HAP-1 (cell line): Measurements from ENCODE around the gene MAGI2.

Experiments
- DNase-seq, 2 experiments: peaks; one replicate each; pipeline ENCODE4 v3.0.0-alpha.2; 2016 to 2020; ENCODE audit warnings: low spot score in 2 of 2
- H3K27me3 ChIP-seq: fragments of 250-450 bp; sonication (Bioruptor Pico); 2 replicates; pipeline ENCODE4 v1.5.1; 2020; ENCODE audit warnings: low read depth, mild to moderate bottlenecking, moderate library complexity
- H3K36me3 ChIP-seq: fragments of 250-450 bp; sonication (Bioruptor Pico); replicated peaks from 2 replicates; pipeline ENCODE4 v1.5.1; 2020; ENCODE audit warnings: mild to moderate bottlenecking
- H3K4me1 ChIP-seq: fragments of 250-450 bp; sonication (Bioruptor Pico); 2 replicates; pipeline ENCODE4 v1.5.1; 2020; ENCODE audit warnings: mild to moderate bottlenecking
- H3K4me3 ChIP-seq: fragments of 250-450 bp; sonication (Bioruptor Pico); 2 replicates; pipeline ENCODE4 v1.5.1; 2020; ENCODE audit warnings: mild to moderate bottlenecking, moderate library complexity
- H3K9me3 ChIP-seq: fragments of 250-450 bp; sonication (Bioruptor Pico); 2 replicates; pipeline ENCODE4 v1.5.1; 2020; ENCODE audit warnings: mild to moderate bottlenecking, moderate library complexity
- in situ Hi-C: fragments of 300-500 bp; cut with MboI; formaldehyde crosslinking; loops from 3 replicates; pipeline ENCODE4 v1.14.3; 2020; ENCODE audit warnings: low sequenced_read_pairs, inconsistent platforms, mixed read lengths

The MAGI2 gene

GRCh38 chr7:78752554-78752953 is 700.9 kb downstream of the MAGI2 start:
- Histone ChIP-seq H3K36me3 (no peaks in the 10 kb centered on the region), H3K9me3 (0 out of 2 replicates have a peak, but pooled peaks cover 2% of the 10 kb centered on the region), H3K4me1 (no peaks in the 10 kb centered on the region), H3K27me3 (no peaks in the 10 kb centered on the region), H3K4me3 (no peak overlapping the region)
- in situ Hi-C loops, result no loop called here
- no peak for DNase-seq

- H3K4me3 ChIP-seq, result no peak overlapping the region
- no peaks in the 10 kb centered on the region for H3K4me1 ChIP-seq
- 0 out of 2 replicates have a peak, but pooled peaks cover 2% of the 10 kb centered on the region for H3K9me3 ChIP-seq
- in situ Hi-C loops, result no loop called here
- no peak for DNase-seq
- no peaks in the 10 kb centered on the region for H3K27me3 ChIP-seq
- no peaks in the 10 kb centered on the region for H3K36me3 ChIP-seq
These were observed 702.2 kb downstream of the MAGI2 start for GRCh38 chr7:78751253-78751652.

- in situ Hi-C loops, result no loop called here
- H3K4me3 ChIP-seq, result no peak overlapping the region
- H3K4me1 ChIP-seq, result peaks cover 6% of the 10 kb centered on the region
- no peaks in the 10 kb centered on the region for H3K36me3 ChIP-seq
- H3K27me3 ChIP-seq, result no peaks in the 10 kb centered on the region
- DNase-seq, result no peak
- H3K9me3 ChIP-seq, result 0 out of 2 replicates have a peak, but pooled peaks cover 2% of the 10 kb centered on the region
These were observed 704.3 kb downstream of the MAGI2 start for GRCh38 chr7:78749052-78749746.

GRCh38 chr7:78747592-78747991 is 705.9 kb downstream of the MAGI2 start:
- no peaks in the 10 kb centered on the region for H3K36me3 ChIP-seq
- in situ Hi-C loops, result no loop called here
- H3K9me3 ChIP-seq, result no peaks in the 10 kb centered on the region

GRCh38 chr7:78746301-78746700 is 707.2 kb downstream of the MAGI2 start:
- Histone ChIP-seq H3K27me3 (no peaks in the 10 kb centered on the region), H3K4me3 (no peak overlapping the region), H3K4me1 (peaks cover 8% of the 10 kb centered on the region), H3K9me3 (no peaks in the 10 kb centered on the region), H3K36me3 (no peaks in the 10 kb centered on the region)
- in situ Hi-C loops, result no loop called here
- DNase-seq, result no peak

More at GRCh38 chr7:78747592-78747991, 705.9 kb downstream of the MAGI2 start:
- Histone ChIP-seq H3K27me3 (no peaks in the 10 kb centered on the region), H3K4me3 (no peak overlapping the region), H3K4me1 (peaks cover 8% of the 10 kb centered on the region)
- DNase-seq, result no peak

GRCh38 chr7:78742694-78743093 is 710.8 kb downstream of the MAGI2 start:
- H3K4me3 ChIP-seq, result no peak overlapping the region
- DNase-seq, result no peak
- in situ Hi-C loops, result no loop called here

GRCh38 chr7:78736548-78736947 is 716.9 kb downstream of the MAGI2 start:
- Histone ChIP-seq H3K27me3 (no peaks in the 10 kb centered on the region), H3K4me3 (no peak overlapping the region), H3K36me3 (no peaks in the 10 kb centered on the region), H3K4me1 (no peaks in the 10 kb centered on the region), H3K9me3 (no peaks in the 10 kb centered on the region)
- in situ Hi-C loops, result no loop called here
- no peak for DNase-seq

More at GRCh38 chr7:78742694-78743093, 710.8 kb downstream of the MAGI2 start:
- peaks cover 8% of the 10 kb centered on the region for H3K4me1 ChIP-seq
- H3K36me3 ChIP-seq, result no peaks in the 10 kb centered on the region
- H3K9me3 ChIP-seq, result no peaks in the 10 kb centered on the region
- no peaks in the 10 kb centered on the region for H3K27me3 ChIP-seq

GRCh38 chr7:78734626-78735025 is 718.8 kb downstream of the MAGI2 start:
- H3K4me1 ChIP-seq, result no peaks in the 10 kb centered on the region
- in situ Hi-C loops, result no loop called here

GRCh38 chr7:78720066-78720465 is 733.4 kb downstream of the MAGI2 start:
- Histone ChIP-seq H3K4me1 (no peaks in the 10 kb centered on the region), H3K36me3 (no peaks in the 10 kb centered on the region), H3K4me3 (no peak overlapping the region), H3K27me3 (no peaks in the 10 kb centered on the region), H3K9me3 (peaks cover 2% of the 10 kb centered on the region; the same call in 1 of the 2 replicates)
- in situ Hi-C loops, result no loop called here
- DNase-seq, result no peak

More at GRCh38 chr7:78734626-78735025, 718.8 kb downstream of the MAGI2 start:
- no peaks in the 10 kb centered on the region for H3K36me3 ChIP-seq
- H3K9me3 ChIP-seq, result no peaks in the 10 kb centered on the region
- no peak for DNase-seq
- H3K4me3 ChIP-seq, result no peak overlapping the region
- no peaks in the 10 kb centered on the region for H3K27me3 ChIP-seq

- DNase-seq, result no peak
- Histone ChIP-seq H3K27me3 (no peaks in the 10 kb centered on the region), H3K4me1 (no peaks in the 10 kb centered on the region), H3K36me3 (no peaks in the 10 kb centered on the region), H3K4me3 (no peak overlapping the region), H3K9me3 (no peaks in the 10 kb centered on the region)
- in situ Hi-C loops, result no loop called here
These were observed 735.3 kb downstream of the MAGI2 start for GRCh38 chr7:78718212-78718611.

GRCh38 chr7:78716876-78717275 is 736.6 kb downstream of the MAGI2 start:
- in situ Hi-C loops, result no loop called here

GRCh38 chr7:78714356-78714755 is 739.1 kb downstream of the MAGI2 start:
- H3K36me3 ChIP-seq, result no peaks in the 10 kb centered on the region
- in situ Hi-C loops, result no loop called here
- no peaks in the 10 kb centered on the region for H3K4me1 ChIP-seq

More at GRCh38 chr7:78716876-78717275, 736.6 kb downstream of the MAGI2 start:
- Histone ChIP-seq H3K4me1 (no peaks in the 10 kb centered on the region), H3K27me3 (no peaks in the 10 kb centered on the region), H3K9me3 (no peaks in the 10 kb centered on the region), H3K4me3 (no peak overlapping the region), H3K36me3 (no peaks in the 10 kb centered on the region)
- no peak for DNase-seq

GRCh38 chr7:78712111-78712510 is 741.4 kb downstream of the MAGI2 start:
- no peak for DNase-seq
- no peaks in the 10 kb centered on the region for H3K27me3 ChIP-seq
- H3K4me3 ChIP-seq, result no peak overlapping the region
- H3K36me3 ChIP-seq, result no peaks in the 10 kb centered on the region
- no peaks in the 10 kb centered on the region for H3K9me3 ChIP-seq
- in situ Hi-C loops, result no loop called here
- H3K4me1 ChIP-seq, result no peaks in the 10 kb centered on the region

More at GRCh38 chr7:78714356-78714755, 739.1 kb downstream of the MAGI2 start:
- Histone ChIP-seq H3K4me3 (no peak overlapping the region), H3K9me3 (no peaks in the 10 kb centered on the region), H3K27me3 (no peaks in the 10 kb centered on the region)
- no peak for DNase-seq

GRCh38 chr7:78709658-78710057 is 743.8 kb downstream of the MAGI2 start:
- in situ Hi-C loops, result no loop called here
- Histone ChIP-seq H3K4me3 (no peak overlapping the region), H3K27me3 (no peaks in the 10 kb centered on the region), H3K4me1 (no peaks in the 10 kb centered on the region), H3K36me3 (no peaks in the 10 kb centered on the region), H3K9me3 (no peaks in the 10 kb centered on the region)
- DNase-seq, result no peak
